Measurements from ENCODE around the gene RSF1.

Gene RSF1

GRCh38 chr11:77728203-77728786, 92.2 kb downstream of the RSF1 start:
- Histone ChIP-seq H4K8ac (ENCODE audit: low read depth, low read length) (no peak overlapping the region), H2BK120ac (ENCODE audit: insufficient read depth, low read length, poor library complexity) (no peak overlapping the region), H3K36me3 (ENCODE audit: control insufficient read depth in 1 of 2, insufficient read depth in 2 of 2, low read length in 2 of 2) (peaks cover 10 to 13% of the 10 kb centered on the region in 2 experiments), H3K27me3 (ENCODE audit: insufficient read depth, low read length) (no peaks in the 10 kb centered on the region), H3K18ac (ENCODE audit: low read length) (no peak overlapping the region), H3K79me1 (ENCODE audit: low read length) (no peaks in the 10 kb centered on the region), H2AFZ (ENCODE audit: insufficient read depth, low read length, poor library complexity) (no peak overlapping the region), H3K79me2 (ENCODE audit: control insufficient read depth, insufficient read depth, low read length, poor library complexity) (no peaks in the 10 kb centered on the region), H3K4me3 (ENCODE audit: low read depth, low read length) (no peak overlapping the region), H3K14ac (ENCODE audit: low read length) (no peak overlapping the region), H4K91ac (ENCODE audit: low read depth, low read length) (no peak overlapping the region), H4K12ac (ENCODE audit: low read depth, low read length) (no peak overlapping the region), H3K23ac (ENCODE audit: low read length) (no peak overlapping the region), H3K4me2 (ENCODE audit: low read length) (no peak overlapping the region), H2AK5ac (ENCODE audit: low read length) (no peak overlapping the region), H2BK5ac (ENCODE audit: low read depth, low read length, poor library complexity) (no peak overlapping the region), H2BK12ac (ENCODE audit: low read length) (no peak overlapping the region), H3K4ac (ENCODE audit: low read depth, low read length) (no peak overlapping the region), H3K27ac (ENCODE audit: low read depth, low read length) (no peak overlapping the region), H3K4me1 (ENCODE audit: control insufficient read depth in 1 of 2, insufficient read depth in 2 of 2, low read length in 2 of 2) (no peaks in the 10 kb centered on the region), H3K9ac (ENCODE audit: low read length) (no peak overlapping the region), H3K9me3 (ENCODE audit: insufficient read depth, low read depth, low read length) (peaks cover 6% of the 10 kb centered on the region)
- no peak for DNase-seq
- no CpG with 5 or more reads among the region's 5 CpGs for WGBS (ENCODE audit: extremely low coverage, insufficient coverage, insufficient read length)

DNA sequence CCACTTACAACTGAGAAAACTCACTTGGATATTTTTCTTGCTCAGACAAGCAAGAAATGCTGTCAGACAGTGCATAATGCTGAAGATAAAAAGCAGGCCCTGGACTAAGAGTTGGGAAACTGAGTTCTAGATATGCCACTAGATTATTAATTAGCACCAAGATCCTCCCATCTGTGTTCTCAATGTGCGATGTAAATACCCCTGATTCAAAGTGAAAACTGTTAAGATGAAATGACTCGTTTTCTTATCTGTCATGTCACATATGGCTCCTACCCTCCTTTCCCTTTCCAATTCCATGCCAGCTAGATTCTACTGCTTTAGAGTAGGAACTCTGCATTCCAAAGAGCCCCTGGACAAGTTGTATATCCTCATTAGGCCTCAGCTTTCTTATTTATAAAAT, 94.0 kb downstream of the RSF1 start:
- H4K8ac ChIP-seq (ENCODE audit: low read depth, low read length) = no peak overlapping the region
- no peaks in the 10 kb centered on the region for H3K27me3 ChIP-seq (ENCODE audit: insufficient read depth, low read length)
- H3K4me2 ChIP-seq (ENCODE audit: low read length) = no peak overlapping the region
- H3K18ac ChIP-seq (ENCODE audit: low read length) = no peak overlapping the region
- no peak overlapping the region for H3K14ac ChIP-seq (ENCODE audit: low read length)
- no peak overlapping the region for H3K9ac ChIP-seq (ENCODE audit: low read length)
- no CpG with 5 or more reads among the region's 2 CpGs for WGBS (ENCODE audit: extremely low coverage, insufficient coverage, insufficient read length)
- no peak overlapping the region for H2BK120ac ChIP-seq (ENCODE audit: insufficient read depth, low read length, poor library complexity)
- H2BK5ac ChIP-seq (ENCODE audit: low read depth, low read length, poor library complexity) = no peak overlapping the region
- no peak overlapping the region for H2AK5ac ChIP-seq (ENCODE audit: low read length)
- no peak overlapping the region for H2BK12ac ChIP-seq (ENCODE audit: low read length)
- H3K4me3 ChIP-seq (ENCODE audit: low read depth, low read length) = no peak overlapping the region
- H3K27ac ChIP-seq (ENCODE audit: low read depth, low read length) = no peak overlapping the region
- H3K23ac ChIP-seq (ENCODE audit: low read length) = no peak overlapping the region
- H3K79me1 ChIP-seq (ENCODE audit: low read length) = no peaks in the 10 kb centered on the region
- DNase-seq = no peak
- no peak overlapping the region for H4K12ac ChIP-seq (ENCODE audit: low read depth, low read length)
- no peaks in the 10 kb centered on the region for H3K79me2 ChIP-seq (ENCODE audit: control insufficient read depth, insufficient read depth, low read length, poor library complexity)
- H3K9me3 ChIP-seq (ENCODE audit: insufficient read depth, low read depth, low read length) = peaks cover 3% of the 10 kb centered on the region
- no peaks in the 10 kb centered on the region for H3K4me1 ChIP-seq (ENCODE audit: control insufficient read depth in 1 of 2, insufficient read depth in 2 of 2, low read length in 2 of 2)
- no peak overlapping the region for H3K4ac ChIP-seq (ENCODE audit: low read depth, low read length)
- no peak overlapping the region for H4K91ac ChIP-seq (ENCODE audit: low read depth, low read length)
- H3K36me3 ChIP-seq (ENCODE audit: control insufficient read depth in 1 of 2, insufficient read depth in 2 of 2, low read length in 2 of 2) = peaks cover 9% of the 10 kb centered on the region in 2 experiments
- H2AFZ ChIP-seq (ENCODE audit: insufficient read depth, low read length, poor library complexity) = no peak overlapping the region

DNA sequence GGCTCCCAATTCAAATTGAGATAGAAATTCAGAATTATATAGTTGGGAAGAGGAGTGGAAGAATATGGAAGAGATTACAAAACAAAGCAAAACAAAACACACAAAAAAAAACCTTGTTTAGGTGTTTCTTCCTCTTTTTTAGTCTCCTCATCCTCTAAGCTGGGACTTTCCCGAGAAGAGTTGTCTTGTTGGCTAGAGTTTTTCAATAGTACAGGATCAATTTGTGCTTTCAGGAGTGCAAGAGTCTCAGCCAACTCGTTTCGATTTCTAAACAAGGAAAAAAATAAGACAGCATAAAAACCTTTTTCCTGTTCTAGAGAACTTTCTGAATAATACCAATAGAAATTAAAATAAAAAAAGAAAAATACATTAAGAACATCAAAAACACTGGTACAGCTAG, 95.1 kb downstream of the RSF1 start:
- Histone ChIP-seq H4K91ac (ENCODE audit: low read depth, low read length) (no peak overlapping the region), H3K9me3 (ENCODE audit: insufficient read depth, low read depth, low read length) (no peaks in the 10 kb centered on the region), H3K14ac (ENCODE audit: low read length) (no peak overlapping the region), H3K4me1 (ENCODE audit: control insufficient read depth in 1 of 2, insufficient read depth in 2 of 2, low read length in 2 of 2) (no peaks in the 10 kb centered on the region), H3K4me2 (ENCODE audit: low read length) (no peak overlapping the region), H3K27me3 (ENCODE audit: insufficient read depth, low read length) (no peaks in the 10 kb centered on the region), H3K4ac (ENCODE audit: low read depth, low read length) (no peak overlapping the region), H2BK120ac (ENCODE audit: insufficient read depth, low read length, poor library complexity) (no peak overlapping the region), H3K23ac (ENCODE audit: low read length) (no peak overlapping the region), H3K79me2 (ENCODE audit: control insufficient read depth, insufficient read depth, low read length, poor library complexity) (no peaks in the 10 kb centered on the region), H3K27ac (ENCODE audit: low read depth, low read length) (no peak overlapping the region), H3K4me3 (ENCODE audit: low read depth, low read length) (no peak overlapping the region), H2BK5ac (ENCODE audit: low read depth, low read length, poor library complexity) (no peak overlapping the region), H2BK12ac (ENCODE audit: low read length) (no peak overlapping the region), H4K12ac (ENCODE audit: low read depth, low read length) (no peak overlapping the region), H3K36me3 (ENCODE audit: control insufficient read depth in 1 of 2, insufficient read depth in 2 of 2, low read length in 2 of 2) (peaks cover 5 to 7% of the 10 kb centered on the region in 2 experiments), H3K9ac (ENCODE audit: low read length) (no peak overlapping the region), H2AFZ (ENCODE audit: insufficient read depth, low read length, poor library complexity) (no peak overlapping the region), H2AK5ac (ENCODE audit: low read length) (no peak overlapping the region), H3K18ac (ENCODE audit: low read length) (no peak overlapping the region), H3K79me1 (ENCODE audit: low read length) (no peaks in the 10 kb centered on the region), H4K8ac (ENCODE audit: low read depth, low read length) (no peak overlapping the region)
- no peak for DNase-seq
- WGBS (ENCODE audit: extremely low coverage, insufficient coverage, insufficient read length) = no CpG with 5 or more reads among the region's 3 CpGs

DNA sequence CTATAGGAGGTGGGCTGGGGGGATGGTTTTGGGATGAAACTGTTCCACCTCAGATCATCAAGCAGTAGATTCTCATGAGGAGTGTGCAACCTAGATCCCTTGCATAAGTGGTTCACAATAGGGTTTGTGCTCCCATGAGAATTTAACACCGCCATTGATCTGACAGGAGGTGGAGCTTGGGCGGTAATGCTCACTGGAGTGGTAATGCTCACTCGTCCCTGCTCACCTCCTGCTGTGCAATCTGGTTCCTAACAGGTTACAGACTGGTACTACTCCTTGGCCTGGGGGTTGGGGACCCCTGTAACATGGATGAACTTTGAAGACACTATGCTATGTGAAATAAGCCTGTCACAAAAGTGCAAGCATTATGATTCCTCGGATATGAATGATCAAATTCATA, 95.9 kb downstream of the RSF1 start:
- no peak for DNase-seq
- Histone ChIP-seq H4K8ac (ENCODE audit: low read depth, low read length) (no peak overlapping the region), H3K27me3 (ENCODE audit: insufficient read depth, low read length) (no peaks in the 10 kb centered on the region), H4K12ac (ENCODE audit: low read depth, low read length) (no peak overlapping the region), H2BK120ac (ENCODE audit: insufficient read depth, low read length, poor library complexity) (no peak overlapping the region), H3K14ac (ENCODE audit: low read length) (no peak overlapping the region), H3K9me3 (ENCODE audit: insufficient read depth, low read depth, low read length) (no peaks in the 10 kb centered on the region), H3K9ac (ENCODE audit: low read length) (no peak overlapping the region), H3K79me1 (ENCODE audit: low read length) (no peaks in the 10 kb centered on the region), H3K36me3 (ENCODE audit: control insufficient read depth in 1 of 2, insufficient read depth in 2 of 2, low read length in 2 of 2) (peaks cover 5 to 7% of the 10 kb centered on the region in 2 experiments), H3K4me3 (ENCODE audit: low read depth, low read length) (no peak overlapping the region), H2BK5ac (ENCODE audit: low read depth, low read length, poor library complexity) (no peak overlapping the region), H2AK5ac (ENCODE audit: low read length) (no peak overlapping the region), H3K4me2 (ENCODE audit: low read length) (no peak overlapping the region), H3K79me2 (ENCODE audit: control insufficient read depth, insufficient read depth, low read length, poor library complexity) (no peaks in the 10 kb centered on the region), H3K27ac (ENCODE audit: low read depth, low read length) (no peak overlapping the region), H3K23ac (ENCODE audit: low read length) (no peak overlapping the region), H4K91ac (ENCODE audit: low read depth, low read length) (no peak overlapping the region), H2AFZ (ENCODE audit: insufficient read depth, low read length, poor library complexity) (no peak overlapping the region), H3K4ac (ENCODE audit: low read depth, low read length) (no peak overlapping the region), H3K18ac (ENCODE audit: low read length) (no peak overlapping the region), H3K4me1 (ENCODE audit: control insufficient read depth in 1 of 2, insufficient read depth in 2 of 2, low read length in 2 of 2) (no peaks in the 10 kb centered on the region), H2BK12ac (ENCODE audit: low read length) (no peak overlapping the region)
- whole genome bisulfite sequencing (ENCODE audit: extremely low coverage, insufficient coverage, insufficient read length) = no CpG with 5 or more reads among the region's 4 CpGs
